ENCODE measurements around the gene CREM.

Gene CREM

DNA sequence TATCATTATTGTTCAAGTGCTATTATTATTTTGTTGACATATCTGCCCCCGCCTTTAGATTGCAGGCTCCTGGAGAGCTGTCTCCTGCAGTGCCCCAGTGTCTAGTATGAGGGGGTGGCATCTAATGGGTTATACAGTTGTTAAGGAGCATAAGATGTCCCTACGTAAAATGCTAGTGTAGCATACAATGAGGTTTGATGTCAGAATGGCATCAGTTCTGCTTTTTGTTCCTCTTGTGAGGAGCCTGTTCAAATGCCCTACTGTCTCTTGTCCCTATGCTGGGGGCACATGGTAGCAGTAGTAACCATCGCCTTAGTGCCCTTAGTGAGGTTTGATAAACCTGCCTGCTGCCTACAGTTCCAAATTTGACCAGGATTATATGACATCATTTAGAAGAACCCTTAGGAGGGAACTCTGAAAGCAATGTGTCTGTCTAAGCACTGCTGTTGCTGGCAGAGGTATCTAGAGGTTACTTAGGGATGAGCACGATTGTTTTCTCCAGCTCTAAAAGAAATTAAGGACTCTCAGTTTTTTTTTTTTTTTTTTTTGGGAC, 9.7 kb downstream of the CREM start:
- DNase-seq = no peak

DNA sequence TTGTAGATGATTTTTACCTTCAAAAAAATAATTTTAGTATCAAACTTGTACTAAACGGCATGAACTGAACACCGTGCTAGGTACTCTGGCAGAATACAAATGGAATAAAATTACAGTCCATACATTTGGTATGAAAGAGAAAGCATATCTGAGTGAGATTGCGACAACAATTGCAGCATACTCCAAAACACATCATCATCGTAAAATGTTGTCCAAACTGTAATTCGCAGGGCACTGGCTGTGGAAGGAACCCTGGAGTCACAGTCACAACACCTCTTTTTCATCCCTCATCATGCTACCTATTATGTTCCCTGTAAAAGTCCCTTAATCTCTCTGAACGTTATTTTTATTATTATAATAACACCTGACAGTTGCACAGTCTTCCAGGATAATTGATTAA, 13.5 kb downstream of the CREM start:
- DNase-seq = no peak

- DNase-seq = no peak
Observed at GRCh38 chr10:35140727-35141126, 14.1 kb downstream of the CREM start.

GRCh38 chr10:35150308-35150707, 23.7 kb downstream of the CREM start:
- DNase-seq = no peak

GRCh38 chr10:35152992-35153391, 26.3 kb downstream of the CREM start:
- DNase-seq = no peak

- DNase-seq = no peak
Observed at GRCh38 chr10:35153716-35154115, 27.1 kb downstream of the CREM start.

DNA sequence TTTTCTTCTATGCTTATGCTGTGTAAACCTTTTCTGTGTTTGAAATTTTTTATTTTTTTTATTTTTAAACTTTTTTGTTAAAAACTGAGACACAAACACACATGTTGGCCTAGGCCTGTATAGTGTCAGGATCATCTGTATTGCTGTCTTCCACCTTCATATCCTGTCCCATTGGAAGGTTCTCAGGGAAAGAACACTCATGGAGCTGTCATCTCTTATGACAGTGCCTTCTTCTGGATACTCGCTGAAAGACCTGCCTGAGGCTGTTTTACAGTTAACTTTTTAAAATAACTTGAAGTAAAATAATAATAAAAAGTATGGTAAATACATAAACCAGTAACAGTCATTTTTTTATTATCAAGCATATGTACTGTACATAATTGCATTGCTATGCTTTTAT, 34.1 kb downstream of the CREM start:
- no peak for DNase-seq

- no peak for DNase-seq
Observed at GRCh38 chr10:35161906-35162305, 35.3 kb downstream of the CREM start.

GRCh38 chr10:35165136-35165535, 38.5 kb downstream of the CREM start:
- DNase-seq = no peak

DNA sequence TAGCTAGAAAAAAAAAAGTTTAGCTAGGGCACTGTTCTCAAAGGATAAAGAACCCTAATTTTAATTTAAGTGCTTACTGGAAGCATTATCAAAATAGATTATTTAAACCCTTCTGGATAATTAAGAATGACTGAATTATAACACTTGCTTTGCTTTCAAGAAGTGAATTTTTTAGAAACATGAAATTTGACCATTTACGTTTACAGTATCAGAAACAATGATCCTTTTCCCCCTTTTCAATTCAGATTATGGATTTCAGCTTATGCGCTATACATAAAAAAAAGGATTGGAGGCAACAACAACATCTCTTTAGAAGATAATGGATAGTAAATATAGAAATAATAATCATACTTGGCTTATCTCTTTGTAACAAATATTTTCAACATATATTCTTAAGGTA, 39.2 kb downstream of the CREM start:
- no peak for DNase-seq

GRCh38 chr10:35166607-35167006, 40.0 kb downstream of the CREM start:
- no peak for DNase-seq

DNA sequence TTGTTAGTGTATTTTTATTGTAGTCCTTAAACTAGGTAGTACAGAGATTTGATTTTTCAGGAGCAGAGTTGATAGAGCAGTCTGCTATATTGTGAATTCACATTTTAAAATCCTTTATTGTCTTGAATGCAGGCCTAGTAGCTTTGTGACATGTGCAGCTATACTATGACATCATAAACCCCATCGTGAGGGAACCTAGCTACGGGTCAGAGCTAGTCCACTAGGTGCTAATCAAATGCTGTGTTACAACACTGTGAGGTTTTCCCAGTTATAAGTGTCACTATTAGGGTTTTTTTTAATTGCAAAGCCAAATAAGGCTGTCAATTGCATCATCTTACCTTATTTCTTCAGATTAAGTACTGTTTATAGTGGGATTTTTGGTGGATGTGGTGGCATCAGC, 40.7 kb downstream of the CREM start:
- DNase-seq = no peak

GRCh38 chr10:35172146-35172545, 45.5 kb downstream of the CREM start:
- no peak for DNase-seq

- DNase-seq = no peak
Observed at GRCh38 chr10:35172574-35172973, 45.9 kb downstream of the CREM start.

DNA sequence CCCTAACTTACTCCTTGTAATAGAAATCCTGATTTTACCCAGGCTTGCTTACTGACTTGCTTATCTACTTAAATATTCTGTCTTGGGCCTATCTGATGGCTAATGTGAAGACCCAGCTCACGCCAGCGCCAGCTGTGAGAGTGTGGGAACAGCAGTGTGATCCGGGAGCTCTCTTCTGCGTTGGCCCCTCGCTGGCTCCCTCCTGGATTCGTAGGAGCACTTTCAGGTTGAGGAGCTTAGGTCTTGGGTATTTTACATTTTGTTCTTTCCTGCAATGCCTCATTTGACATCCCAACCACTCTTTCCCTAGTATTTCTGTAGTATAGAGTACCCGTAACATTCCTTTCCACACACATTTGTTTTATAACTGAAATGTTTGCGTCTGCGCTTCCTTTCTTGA, 51.7 kb downstream of the CREM start:
- no peak for DNase-seq

GRCh38 chr10:35182631-35183510, 56.2 kb downstream of the CREM start:
- no peak for DNase-seq

GRCh38 chr10:35184527-35185171, 58.0 kb downstream of the CREM start:
- DNase-seq = no peak

DNA sequence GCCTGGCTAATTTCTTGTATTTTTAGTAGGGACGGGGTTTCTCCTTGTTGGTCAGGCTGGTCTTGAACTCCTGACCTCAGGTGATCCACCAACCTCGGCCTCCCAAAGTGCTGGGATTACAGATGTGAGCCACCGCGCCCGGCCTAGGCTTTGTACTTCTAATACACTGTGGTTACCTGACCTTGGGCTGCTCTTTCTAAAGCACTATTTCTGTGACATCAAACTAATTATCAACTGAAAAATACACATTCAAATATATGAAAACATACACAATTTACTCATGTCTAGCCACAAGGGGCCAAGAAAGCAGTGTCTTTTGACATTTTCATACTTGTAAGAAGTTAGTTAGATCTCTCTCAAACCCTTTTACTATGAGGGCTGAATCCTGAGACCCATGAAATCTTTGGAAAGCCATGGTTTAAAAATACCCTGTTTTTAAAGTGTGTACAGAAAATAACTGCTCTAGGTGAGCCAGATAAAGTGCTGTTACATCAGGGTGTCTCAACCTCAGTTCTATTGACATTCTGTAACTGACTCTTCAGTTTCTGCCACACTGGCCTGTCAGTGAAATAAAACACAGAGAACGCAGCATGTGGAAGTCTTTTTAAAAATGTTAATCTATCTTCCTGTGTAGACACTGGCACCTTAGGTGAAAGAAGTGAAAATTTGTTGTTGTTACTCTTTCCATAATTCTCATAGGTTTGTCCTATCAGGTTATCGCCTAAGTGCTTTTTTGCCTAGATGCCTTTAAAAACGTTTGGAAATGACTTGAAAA, 58.8 kb downstream of the CREM start:
- no peak for DNase-seq

- no peak for DNase-seq
Observed at GRCh38 chr10:35188954-35189353, 62.3 kb downstream of the CREM start.

GRCh38 chr10:35191523-35191922, 64.9 kb downstream of the CREM start:
- DNase-seq = no peak

GRCh38 chr10:35192645-35193249, 66.1 kb downstream of the CREM start:
- DNase-seq = no peak

- DNase-seq = no peak
Observed at GRCh38 chr10:35194471-35194870, 67.8 kb downstream of the CREM start.

DNA sequence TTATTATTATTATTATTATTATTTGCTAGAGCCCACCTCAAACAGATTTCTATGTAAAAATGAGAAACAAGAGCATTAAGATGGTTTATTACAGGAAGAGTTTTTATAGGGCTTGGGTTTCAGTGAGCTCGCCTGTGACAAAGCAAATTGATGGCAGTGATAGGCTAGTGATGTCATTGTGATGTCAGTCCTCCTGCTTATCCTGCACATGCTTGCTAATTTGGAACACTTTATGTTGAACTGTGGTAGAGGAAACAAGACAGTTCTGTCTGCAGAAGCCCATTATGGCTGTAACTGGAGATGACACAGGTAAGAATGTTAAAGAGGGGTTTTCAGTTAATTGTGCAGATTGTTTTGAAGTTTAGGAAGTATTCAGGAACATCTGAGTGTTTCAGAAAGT, 68.3 kb downstream of the CREM start:
- DNase-seq = no peak
